Aorta (tissue), 5 donors: ENCODE results near the gene SCGB2A2. TPM values are rescaled to one million over a fixed set of nuclear protein-coding genes. Genes with fewer than 3 reads are reported as not detected.

Experiments
- ATAC-seq: fragments of 200-7000 bp; cut with Tn5 transposase; one replicate; pipeline ENCODE4 v1.9.1; 2022; ENCODE audit warnings: moderate library complexity; ENCODE audit not compliant: low FRiP score
- DNase-seq, 2 donors: peaks; one replicate each; pipeline ENCODE4 v3.0.0-alpha.2; 2020
- H3K27ac ChIP-seq, 2 donors: one replicate each; pipeline ENCODE4 v1.5.1; 2013; ENCODE audit warnings: low read length in 2 of 2, mild to moderate bottlenecking in 2 of 2, moderate library complexity in 2 of 2, control low read depth in 1 of 2, inconsistent platforms in 1 of 2, low read depth in 1 of 2
- H3K27me3 ChIP-seq, 2 donors: one replicate each; pipeline ENCODE4 v1.6.1; 2013; ENCODE audit warnings: control low read depth in 1 of 2, low read length in 1 of 2, mild to moderate bottlenecking in 1 of 2, moderate library complexity in 1 of 2; ENCODE audit not compliant: insufficient read depth in 2 of 2, control insufficient read depth in 1 of 2
- H3K36me3 ChIP-seq, 2 donors: one replicate each; pipeline ENCODE4 v1.6.1; 2013; ENCODE audit warnings: control low read depth in 1 of 2, low read length in 1 of 2, mild to moderate bottlenecking in 1 of 2; ENCODE audit not compliant: insufficient read depth in 2 of 2, control insufficient read depth in 1 of 2
- H3K4me1 ChIP-seq, 2 donors: one replicate each; pipeline ENCODE4 v1.6.1; 2013; ENCODE audit warnings: low read length in 2 of 2, control low read depth in 1 of 2, mild to moderate bottlenecking in 1 of 2, moderate library complexity in 1 of 2; ENCODE audit not compliant: insufficient read depth in 2 of 2, control insufficient read depth in 1 of 2
- H3K4me3 ChIP-seq, 2 donors: one replicate each; pipeline ENCODE4 v1.5.1; 2013; ENCODE audit warnings: low read length in 2 of 2, control low read depth in 1 of 2, mild to moderate bottlenecking in 1 of 2
- H3K9me3 ChIP-seq: one replicate; pipeline ENCODE4 v1.6.1; 2013; ENCODE audit warnings: mild to moderate bottlenecking, low read length; ENCODE audit not compliant: control insufficient read depth
- WGBS, 2 donors: extraction: QIAGEN DNeasy Blood & Tissue Kit; methylation state at CpG; one replicate each; pipeline ENCODE4 v1.1.7; 2013; 5-methylcytosine and 5-hydroxymethylcytosine counted together
- intact Hi-C, 2 donors: fragments of 100-400 bp; cut with DNase I; formaldehyde crosslinking; loops; one replicate each; pipeline versions ENCODE4 v1.14.2 to v1.15.0; 2022
- long read RNA-seq, 2 donors: library from polyadenylated mRNA; unstranded; transcript quantifications; one replicate each; pipeline ENCODE4 v2.0.0, GENCODE V29; 2020 to 2021
- polyA plus RNA-seq, 2 donors: library from polyadenylated mRNA; stranded (reverse); fragments of 200-250 nt; gene quantifications; one replicate each; pipeline ENCODE4 v1.2.3, GENCODE V29; 2013
- total RNA-seq, 2 donors: library from RNA; stranded (reverse); fragmentation: NEBNext Ultra II Directional; extraction: Animal tissue kit (Norgen Biotek cat#: 25700); gene quantifications; one replicate each; pipeline ENCODE4 v1.2.1, GENCODE V29; 2021
- donor health status: healthy with polysubstance abuse.
- donor health status: Bipolar disorder and iron deficiency.
- donor health status: DM: no; HTN: no; CAD: no.
- donor health status: DM: no; HTN: no; CAD: no.
- donor health status: DM: yes; HTN: yes; CAD: no.

SCGB2A2 gene
- total RNA-seq, result not detected
- under 1 TPM in 1 of 2 donors, not detected in 1; 0.38 TPM for polyA plus RNA-seq
- long read RNA-seq, donor 1, result 0 reads
- long read RNA-seq, donor 2, result 0 reads

- Histone ChIP-seq H3K27me3 (peaks cover 0 to 3% of the 10 kb centered on the region in 2 donors), H3K4me3 (no peak within 1 kb of the TSS), H3K27ac (no peak within 1 kb of the TSS), H3K9me3 (no peaks in the 10 kb centered on the region), H3K4me1 (no peaks in the 10 kb centered on the region), H3K36me3 (no peaks in the 10 kb centered on the region)
- intact Hi-C loops, result no loop called here
- 72 to 73% methylated on average over 10 of the region's 10 CpGs for WGBS, 2 donors
- ATAC-seq, result no peak
- no peak for DNase-seq
These were observed at the start of gene SCGB2A2 for GRCh38 chr11:62269654-62270278. Gene SCGB2A2 (plus strand): TSS chr11:62270158. CDS start chr11:62270217, 59 bp downstream.

GRCh38 chr11:62221498-62221897 is 48.5 kb upstream of the SCGB2A2 start:
- Histone ChIP-seq H3K4me1 (no peaks in the 10 kb centered on the region), H3K27ac (no peak overlapping the region), H3K9me3 (peaks cover 4% of the 10 kb centered on the region), H3K4me3 (no peak overlapping the region), H3K36me3 (no peaks in the 10 kb centered on the region), H3K27me3 (no peaks in the 10 kb centered on the region)
- ATAC-seq (no peak), DNase-seq (no peak)
- 92 to 93% methylated on average over 3 of the region's 3 CpGs for WGBS, 2 donors
- intact Hi-C loops, result no loop called here

GRCh38 chr11:62223095-62223494 is 46.9 kb upstream of the SCGB2A2 start:
- ATAC-seq, result no peak
- H3K4me1 ChIP-seq, result no peaks in the 10 kb centered on the region
- DNase-seq, result no peak

GRCh38 chr11:62233730-62234129 is 36.2 kb upstream of the SCGB2A2 start:
- no peak for DNase-seq
- Histone ChIP-seq H3K27me3 (no peaks in the 10 kb centered on the region), H3K4me1 (no peaks in the 10 kb centered on the region), H3K36me3 (no peaks in the 10 kb centered on the region), H3K4me3 (no peak overlapping the region), H3K27ac (no peak overlapping the region), H3K9me3 (no peaks in the 10 kb centered on the region)
- intact Hi-C loops, result no loop called here
- ATAC-seq, result no peak

More at GRCh38 chr11:62223095-62223494, 46.9 kb upstream of the SCGB2A2 start:
- intact Hi-C loops, result no loop called here
- no peaks in the 10 kb centered on the region for H3K27me3 ChIP-seq
- H3K4me3 ChIP-seq, result no peak overlapping the region
- no peak overlapping the region for H3K27ac ChIP-seq
- no peaks in the 10 kb centered on the region for H3K36me3 ChIP-seq
- peaks cover 4% of the 10 kb centered on the region for H3K9me3 ChIP-seq

GRCh38 chr11:62236187-62236586 is 33.8 kb upstream of the SCGB2A2 start:
- ATAC-seq (no peak), DNase-seq (no peak)
- WGBS, 2 donors, result 65 to 69% methylated on average over 2 of the region's 2 CpGs
- Histone ChIP-seq H3K4me3 (no peak overlapping the region), H3K27ac (no peak overlapping the region), H3K36me3 (no peaks in the 10 kb centered on the region), H3K9me3 (no peaks in the 10 kb centered on the region), H3K4me1 (no peaks in the 10 kb centered on the region), H3K27me3 (no peaks in the 10 kb centered on the region)
- intact Hi-C loops, result no loop called here

GRCh38 chr11:62237499-62237898 is 32.5 kb upstream of the SCGB2A2 start:
- Histone ChIP-seq H3K27me3 (no peaks in the 10 kb centered on the region), H3K27ac (no peak overlapping the region), H3K4me1 (no peaks in the 10 kb centered on the region), H3K9me3 (no peaks in the 10 kb centered on the region), H3K36me3 (no peaks in the 10 kb centered on the region), H3K4me3 (no peak overlapping the region)
- intact Hi-C loops, result no loop called here
- WGBS, 2 donors, result 68 to 74% methylated on average over 4 of the region's 4 CpGs
- no peak for ATAC-seq
- no peak for DNase-seq

GRCh38 chr11:62238151-62238550 is 31.8 kb upstream of the SCGB2A2 start:
- no peak overlapping the region for H3K27ac ChIP-seq
- intact Hi-C loops, result no loop called here
- no peak overlapping the region for H3K4me3 ChIP-seq
- H3K9me3 ChIP-seq, result no peaks in the 10 kb centered on the region
- no peaks in the 10 kb centered on the region for H3K27me3 ChIP-seq
- WGBS, 2 donors, result 78 to 89% methylated on average over 4 of the region's 4 CpGs
- ATAC-seq (no peak), DNase-seq (no peak)
- H3K4me1 ChIP-seq, result no peaks in the 10 kb centered on the region
- H3K36me3 ChIP-seq, result no peaks in the 10 kb centered on the region

- intact Hi-C loops, result no loop called here
- H3K27ac ChIP-seq, result no peak overlapping the region
- no peaks in the 10 kb centered on the region for H3K9me3 ChIP-seq
- ATAC-seq (no peak), DNase-seq (no peak)
- no peaks in the 10 kb centered on the region for H3K4me1 ChIP-seq
- H3K36me3 ChIP-seq, result no peaks in the 10 kb centered on the region
- WGBS, 2 donors, result 82 to 87% methylated on average over 3 of the region's 3 CpGs
- H3K27me3 ChIP-seq, result no peaks in the 10 kb centered on the region
- H3K4me3 ChIP-seq, result no peak overlapping the region
These were observed 28.9 kb upstream of the SCGB2A2 start for GRCh38 chr11:62241095-62241494.

GRCh38 chr11:62242021-62242420 is 27.9 kb upstream of the SCGB2A2 start, which contains the start of gene SCGB1D2:
Gene SCGB1D2 (plus strand): TSS chr11:62242239. CDS start chr11:62242308, 69 bp downstream.
- H3K27ac ChIP-seq, result no peak within 1 kb of the TSS
- H3K27me3 ChIP-seq, result no peaks in the 10 kb centered on the region
- H3K36me3 ChIP-seq, result no peaks in the 10 kb centered on the region
- no peaks in the 10 kb centered on the region for H3K9me3 ChIP-seq
- DNase-seq (no peak), ATAC-seq (no peak)
- no peaks in the 10 kb centered on the region for H3K4me1 ChIP-seq
- 6 to 7% methylated on average over 3 of the region's 3 CpGs for WGBS, 2 donors
- intact Hi-C loops, result no loop called here
- no peak within 1 kb of the TSS for H3K4me3 ChIP-seq
